Hematopoietic multipotent progenitor cell treated with erythropoietin and hydrocortisone succinate and interleukin-3 and kit ligand, for 15 days (in vitro differentiated cells): ENCODE data around the gene CLRN1.

Experiments
- DNase-seq: peaks from one replicate; pipeline ENCODE4 v3.0.0-alpha.2; 2015; ENCODE audit warnings: low spot score

The CLRN1 gene

GRCh38 chr3:150975086-150975991 is 2.8 kb upstream of the CLRN1 start:
- DNase-seq, result no peak

- no peak for DNase-seq
Observed at GRCh38 chr3:150970665-150971324, 1.7 kb downstream of the CLRN1 start.

GRCh38 chr3:150968341-150969035 is 4.0 kb downstream of the CLRN1 start:
- DNase-seq, result no peak

- DNase-seq, result no peak
Observed at GRCh38 chr3:150965436-150965835, 7.1 kb downstream of the CLRN1 start.

GRCh38 chr3:150961949-150962348 is 10.6 kb downstream of the CLRN1 start:
- no peak for DNase-seq

- no peak for DNase-seq
Observed at GRCh38 chr3:150960708-150961684, 11.5 kb downstream of the CLRN1 start.

GRCh38 chr3:150958683-150959082 is 13.8 kb downstream of the CLRN1 start:
- no peak for DNase-seq

GRCh38 chr3:150956376-150956775 is 16.2 kb downstream of the CLRN1 start:
- DNase-seq, result no peak

GRCh38 chr3:150951923-150952322 is 20.6 kb downstream of the CLRN1 start:
- DNase-seq, result no peak

GRCh38 chr3:150945226-150946032 is 27.1 kb downstream of the CLRN1 start:
- DNase-seq, result no peak

GRCh38 chr3:150942221-150942620 is 30.3 kb downstream of the CLRN1 start:
- DNase-seq, result no peak

- DNase-seq, result no peak
Observed at GRCh38 chr3:150936693-150937092, 35.8 kb downstream of the CLRN1 start.

GRCh38 chr3:150933473-150933995 is 39.0 kb downstream of the CLRN1 start:
- no peak for DNase-seq

- no peak for DNase-seq
Observed at GRCh38 chr3:150931745-150932144, 40.8 kb downstream of the CLRN1 start.

GRCh38 chr3:150930839-150931238 is 41.7 kb downstream of the CLRN1 start:
- no peak for DNase-seq

- no peak for DNase-seq
Observed at GRCh38 chr3:150928234-150928633, 44.3 kb downstream of the CLRN1 start.

- no peak for DNase-seq
Observed at GRCh38 chr3:150926328-150926727, 46.2 kb downstream of the CLRN1 start.

- DNase-seq, result peak; percentile 23
Observed at GRCh38 chr3:150925751-150926201, 46.8 kb downstream of the CLRN1 start.

GRCh38 chr3:150922611-150923010 is 49.9 kb downstream of the CLRN1 start:
- DNase-seq, result no peak

GRCh38 chr3:150921209-150921608 is 51.3 kb downstream of the CLRN1 start:
- no peak for DNase-seq
